CMK (cell line): ENCODE results near the gene ENPP1.
"Not testable (repeated sequence)": the region's sequence is repeated elsewhere in the genome, so short reads cannot be mapped to it uniquely, and the experiment has no call there.

Experiments used
- DNase-seq: peaks from one replicate; pipeline ENCODE4 v3.0.0-alpha.2; 2010; ENCODE audit warnings: low read depth

ENPP1 gene

GRCh38 chr6:131877999-131878789 is 70.4 kb downstream of the ENPP1 start:
- DNase-seq: no peak

DNA sequence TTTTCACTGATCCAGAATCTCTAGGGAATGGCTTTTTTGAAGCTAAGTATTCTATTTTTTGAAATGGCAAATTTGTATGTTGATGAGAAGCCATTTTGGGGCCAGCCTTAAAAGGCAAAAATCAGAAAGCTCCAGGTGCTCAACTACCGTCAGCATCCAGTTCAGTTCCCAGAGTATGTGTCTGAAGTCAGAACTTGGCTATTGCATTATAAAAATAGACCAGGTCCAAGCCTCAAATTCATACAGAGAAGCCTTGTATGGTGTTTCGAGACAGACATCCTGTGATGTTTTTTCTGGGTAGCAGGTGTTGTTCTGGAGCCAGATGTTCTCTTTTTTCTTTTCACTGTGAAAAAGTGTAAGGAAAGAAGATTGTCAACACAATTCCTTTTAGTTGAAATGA is 75.2 kb downstream of the ENPP1 start:
- DNase-seq: no peak

DNA sequence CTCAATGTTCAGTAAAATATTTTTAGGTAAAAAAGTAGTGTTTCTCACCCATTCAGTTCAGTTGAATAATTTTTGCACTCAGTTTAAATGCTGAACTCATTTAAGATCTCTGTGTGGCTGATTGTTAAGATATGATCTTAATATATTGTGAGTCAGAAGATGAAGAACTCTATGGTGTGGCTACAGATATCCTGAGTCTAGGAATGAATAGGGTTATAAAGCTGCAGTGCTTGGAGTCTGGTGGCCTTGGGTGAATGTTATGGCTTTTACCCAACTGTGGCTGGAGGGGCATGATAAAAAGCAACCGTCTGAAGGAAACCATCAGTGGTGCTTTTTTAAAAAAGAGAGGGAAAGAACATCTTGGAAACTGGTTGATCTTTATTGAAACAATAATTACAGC is 77.4 kb downstream of the ENPP1 start:
- no peak for DNase-seq

DNA sequence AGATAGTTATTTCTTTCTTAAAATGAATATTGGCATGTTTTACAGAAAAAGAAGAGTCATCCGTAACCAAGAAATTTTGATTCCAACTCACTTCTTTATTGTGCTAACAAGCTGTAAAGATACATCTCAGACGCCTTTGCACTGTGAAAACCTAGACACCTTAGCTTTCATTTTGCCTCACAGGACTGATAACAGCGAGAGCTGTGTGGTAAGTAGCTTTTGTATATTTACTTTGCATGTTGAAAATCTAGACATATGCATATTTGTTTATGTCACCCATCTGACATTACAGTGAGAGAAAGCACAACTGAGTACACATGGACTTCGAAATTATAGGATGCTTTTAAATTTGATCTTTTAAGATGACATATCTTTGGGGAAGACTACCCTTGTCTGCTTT is 78.7 kb downstream of the ENPP1 start:
- DNase-seq: no peak

DNA sequence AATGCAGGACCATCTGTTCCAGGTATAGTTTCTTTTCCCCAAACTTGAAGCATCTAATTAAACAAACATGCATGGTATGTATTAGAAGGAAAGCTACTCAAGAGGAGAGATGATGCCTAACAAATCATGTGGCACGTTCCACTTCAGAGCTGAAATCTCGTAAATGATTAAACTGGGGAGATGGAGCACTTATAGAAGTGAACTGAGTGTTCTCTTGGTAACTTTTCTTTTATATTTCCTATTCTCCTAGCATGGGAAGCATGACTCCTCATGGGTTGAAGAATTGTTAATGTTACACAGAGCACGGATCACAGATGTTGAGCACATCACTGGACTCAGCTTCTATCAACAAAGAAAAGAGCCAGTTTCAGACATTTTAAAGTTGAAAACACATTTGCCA is 82.3 kb downstream of the ENPP1 start:
- DNase-seq: no peak

GRCh38 chr6:131893198-131893597 is 85.4 kb downstream of the ENPP1 start:
- no peak for DNase-seq

- DNase-seq: no peak
These were observed 86.9 kb downstream of the ENPP1 start for GRCh38 chr6:131894493-131895424.

GRCh38 chr6:131897050-131897435 is 89.2 kb downstream of the ENPP1 start:
- no peak for DNase-seq

GRCh38 chr6:131897621-131898020 is 89.8 kb downstream of the ENPP1 start:
- DNase-seq: no peak

- DNase-seq: no peak
These were observed 90.9 kb downstream of the ENPP1 start for GRCh38 chr6:131898718-131899117.

DNA sequence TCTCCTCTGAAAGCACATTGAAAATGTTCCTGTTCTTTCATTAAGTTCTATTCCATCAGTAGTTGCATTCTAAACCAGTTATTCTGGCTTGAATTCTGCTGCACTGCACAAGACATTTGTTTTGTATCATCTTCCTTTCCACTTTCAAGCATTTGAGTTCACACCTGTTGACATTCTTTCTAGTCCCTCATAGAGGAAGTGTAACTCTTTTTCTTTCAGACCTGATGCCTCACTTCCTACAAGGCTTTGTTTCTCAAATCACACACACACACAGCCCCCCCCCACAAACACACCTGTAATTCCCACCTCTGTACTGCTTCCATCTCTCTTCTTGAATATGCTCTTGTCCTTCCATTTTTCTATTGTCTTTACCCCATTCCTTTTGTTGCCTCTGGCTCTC is 92.4 kb downstream of the ENPP1 start:
- no peak for DNase-seq

- DNase-seq: not testable (repeated sequence)
These were observed 93.6 kb downstream of the ENPP1 start for GRCh38 chr6:131901326-131901873.

GRCh38 chr6:131903734-131904133 is 95.9 kb downstream of the ENPP1 start:
- not testable (repeated sequence) for DNase-seq

DNA sequence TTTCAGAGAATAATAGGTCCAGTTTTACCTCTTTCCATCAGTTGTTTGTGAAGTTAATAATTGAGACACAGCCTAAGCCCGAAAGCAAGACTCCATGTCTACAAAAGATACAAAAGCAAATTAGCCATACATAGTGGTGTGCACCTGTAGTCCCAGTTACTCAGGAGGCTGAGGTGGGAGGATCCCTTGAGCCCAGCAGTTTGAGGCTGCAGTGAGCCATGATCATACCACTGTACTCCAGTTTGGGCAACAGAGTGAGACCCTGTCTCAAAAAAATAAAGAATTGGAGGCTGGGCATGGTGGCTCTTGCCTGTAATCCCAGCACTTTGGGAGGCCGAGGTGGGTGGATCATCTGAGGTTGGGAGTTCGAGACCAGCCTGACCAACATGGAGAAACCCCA is 101.0 kb downstream of the ENPP1 start:
- not testable (repeated sequence) for DNase-seq

DNA sequence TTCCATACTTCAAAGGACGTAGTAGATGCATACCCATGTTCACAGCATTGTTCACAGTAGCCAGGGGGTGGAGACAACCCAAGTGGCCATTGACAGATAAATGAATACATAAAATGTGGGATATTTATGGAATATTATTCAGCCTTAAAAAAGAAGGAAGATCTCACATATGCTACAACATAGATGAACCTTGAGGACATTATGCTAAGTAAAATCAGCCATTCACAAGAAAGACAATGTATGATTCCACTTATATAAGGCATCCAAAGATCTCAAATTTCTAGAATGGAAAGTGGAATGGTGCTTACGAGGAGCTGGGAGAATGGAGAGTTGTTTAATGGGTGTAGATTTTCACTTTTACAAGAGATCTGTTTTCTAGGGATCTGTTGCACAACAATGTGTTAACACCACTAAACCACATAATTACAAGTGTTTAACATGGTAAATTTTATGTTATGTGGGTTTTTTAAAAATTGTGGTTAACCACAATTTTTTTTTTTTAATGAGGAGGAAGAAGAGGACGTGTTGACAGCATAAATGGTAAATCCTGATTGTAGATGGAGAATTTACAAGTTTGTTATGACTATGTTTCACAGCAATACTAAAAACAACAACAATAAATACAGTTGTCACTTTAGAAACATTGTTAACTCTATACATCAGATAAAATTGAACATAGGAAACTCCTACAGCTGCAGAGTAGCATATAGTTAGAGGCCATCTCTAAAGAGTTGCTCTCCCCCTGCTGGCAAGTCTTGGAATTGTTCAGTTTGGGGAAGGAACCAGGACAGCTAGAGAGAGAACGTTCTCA is 101.8 kb downstream of the ENPP1 start:
- DNase-seq: peak; percentile 54

GRCh38 chr6:131910219-131910589 is 102.4 kb downstream of the ENPP1 start:
- no peak for DNase-seq

GRCh38 chr6:131910956-131911355 is 103.1 kb downstream of the ENPP1 start:
- no peak for DNase-seq

GRCh38 chr6:131911951-131912350 is 104.1 kb downstream of the ENPP1 start:
- no peak for DNase-seq

- no peak for DNase-seq
These were observed 106.4 kb downstream of the ENPP1 start for GRCh38 chr6:131914234-131914633.

GRCh38 chr6:131914967-131915751 is 107.3 kb downstream of the ENPP1 start:
- DNase-seq: peak; percentile 61
